Stomach (tissue), 9 donors: ENCODE results near the gene IQGAP2. TPM values are rescaled to one million over a fixed set of nuclear protein-coding genes. Genes with fewer than 3 reads are reported as not detected.

Experiments used
- DNase-seq, 2 donors: peaks; one replicate each; pipeline versions ENCODE4 v3.0.0 to v3.0.0-alpha.2; 2013 to 2019
- H3K27ac ChIP-seq, 5 donors: fragments of 200-600 bp in 4 of 5; sonication (generic) in 4 of 5; one replicate each; pipeline ENCODE4 v1.5.1; 2013 to 2019; ENCODE audit warnings: mild to moderate bottlenecking in 1 of 5, moderate library complexity in 1 of 5
- H3K27me3 ChIP-seq, 3 donors: fragments of 200-600 bp; sonication (generic); one replicate each; pipeline ENCODE4 v1.5.1; 2017 to 2019; ENCODE audit warnings: mixed run types in 1 of 3
- H3K36me3 ChIP-seq, 4 donors: fragments of 200-600 bp; sonication (generic); 1 replicate in 3 of 4; 2 replicates in 1 of 4; pipeline ENCODE4 v1.5.1; 2016 to 2019
- H3K4me1 ChIP-seq, 4 donors: fragments of 200-600 bp; sonication (generic); one replicate each; pipeline ENCODE4 v1.5.1; 2016 to 2019
- H3K4me3 ChIP-seq, 4 donors: fragments of 200-600 bp; sonication (generic) in 3 of 4; one replicate each; pipeline ENCODE4 v1.5.1; 2016 to 2019; ENCODE audit warnings: mild to moderate bottlenecking in 1 of 4
- H3K9me3 ChIP-seq, 4 donors: fragments of 200-600 bp; sonication (generic); one replicate each; pipeline ENCODE4 v1.5.1; 2016 to 2019
- EP300 ChIP-seq: sonication (generic); formaldehyde crosslinking; IDR thresholded peaks from one replicate; pipeline ENCODE4 v1.6.1; 2017; ENCODE audit warnings: antibody characterized with exemption
- POLR2A ChIP-seq, 4 donors: fragments of 450-650 bp; IDR thresholded peaks; one replicate each; pipeline ENCODE4 v1.6.1; 2016; ENCODE audit warnings: antibody characterized with exemption in 4 of 4, control low read depth in 2 of 4, mild to moderate bottlenecking in 1 of 4, moderate library complexity in 1 of 4
- POLR2AphosphoS5 ChIP-seq, 3 donors: sonication (generic); formaldehyde crosslinking; IDR thresholded peaks; one replicate each; pipeline ENCODE4 v1.6.1; 2016; ENCODE audit warnings: antibody characterized with exemption in 3 of 3
- WGBS, 5 donors: extraction: QIAGEN DNeasy Blood & Tissue Kit in 3 of 5; methylation state at CpG; one replicate each; pipeline versions ENCODE4 v1.1.5 to v1.1.7; 2013 to 2018; 5-methylcytosine and 5-hydroxymethylcytosine counted together
- intact Hi-C: fragments of 100-400 bp; cut with DNase I; formaldehyde crosslinking; loops from one replicate; pipeline ENCODE4 v1.15.1; 2023; ENCODE audit warnings: low total_unique reads
- polyA plus RNA-seq, 3 donors: library from polyadenylated mRNA; stranded (reverse); fragments of 200-250 nt; gene quantifications; one replicate each; pipeline ENCODE4 v1.2.3, GENCODE V29; 2013
- total RNA-seq, 5 donors: library from RNA; depleted of rRNA; stranded (reverse); fragments of >200 nt; gene quantifications; one replicate each; pipeline versions ENCODE4 v1.1.0 to v1.2.3, GENCODE V29; 2014 to 2016
- TF ChIP-seq, protein P1 (sequence below), 7 experiments: fragments of 450-650 bp in 4 of 7; fragments of 200-600 bp in 3 of 7; sonication (generic) in 3 of 7; IDR thresholded peaks; one replicate each; pipeline ENCODE4 v1.5.1; 2016 to 2019; ENCODE audit warnings: antibody characterized with exemption in 7 of 7, control low read depth in 2 of 7, mild to moderate bottlenecking in 1 of 7
- donor health status: healthy with polysubstance abuse.
- donor health status: Bipolar disorder and iron deficiency.
- donor health status: healthy.

IQGAP2 gene
- total and polyA plus RNA-seq, 8 donors: 11.5 to 122 (median 42.1) TPM

GRCh38 chr5:76693141-76693540 is 290.1 kb downstream of the IQGAP2 start:
- Histone ChIP-seq H3K9me3 (no peaks in the 10 kb centered on the region), H3K4me3 (no peak overlapping the region), H3K27me3 (no peaks in the 10 kb centered on the region), H3K36me3 (peaks cover 0 to 55% (median 32%) of the 10 kb centered on the region in 4 donors), H3K4me1 (peaks cover 5 to 17% (median 13%) of the 10 kb centered on the region in 4 donors), H3K27ac (no peak overlapping the region)
- DNase-seq: no peak
- 84 to 100% (median 97%) methylated on average over 3 of the region's 3 CpGs for WGBS, 5 donors
- no peak for TF ChIP-seq EP300
- no peak for TF ChIP-seq POLR2AphosphoS5 (IDR thresholded peaks at IDR 0.05)
- no peak for TF ChIP-seq POLR2A (IDR thresholded peaks at IDR 0.05)
- TF ChIP-seq, protein P1, sequence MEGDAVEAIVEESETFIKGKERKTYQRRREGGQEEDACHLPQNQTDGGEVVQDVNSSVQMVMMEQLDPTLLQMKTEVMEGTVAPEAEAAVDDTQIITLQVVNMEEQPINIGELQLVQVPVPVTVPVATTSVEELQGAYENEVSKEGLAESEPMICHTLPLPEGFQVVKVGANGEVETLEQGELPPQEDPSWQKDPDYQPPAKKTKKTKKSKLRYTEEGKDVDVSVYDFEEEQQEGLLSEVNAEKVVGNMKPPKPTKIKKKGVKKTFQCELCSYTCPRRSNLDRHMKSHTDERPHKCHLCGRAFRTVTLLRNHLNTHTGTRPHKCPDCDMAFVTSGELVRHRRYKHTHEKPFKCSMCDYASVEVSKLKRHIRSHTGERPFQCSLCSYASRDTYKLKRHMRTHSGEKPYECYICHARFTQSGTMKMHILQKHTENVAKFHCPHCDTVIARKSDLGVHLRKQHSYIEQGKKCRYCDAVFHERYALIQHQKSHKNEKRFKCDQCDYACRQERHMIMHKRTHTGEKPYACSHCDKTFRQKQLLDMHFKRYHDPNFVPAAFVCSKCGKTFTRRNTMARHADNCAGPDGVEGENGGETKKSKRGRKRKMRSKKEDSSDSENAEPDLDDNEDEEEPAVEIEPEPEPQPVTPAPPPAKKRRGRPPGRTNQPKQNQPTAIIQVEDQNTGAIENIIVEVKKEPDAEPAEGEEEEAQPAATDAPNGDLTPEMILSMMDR (IDR thresholded peaks at IDR 0.05): no peak
- intact Hi-C loops: no loop called here

DNA sequence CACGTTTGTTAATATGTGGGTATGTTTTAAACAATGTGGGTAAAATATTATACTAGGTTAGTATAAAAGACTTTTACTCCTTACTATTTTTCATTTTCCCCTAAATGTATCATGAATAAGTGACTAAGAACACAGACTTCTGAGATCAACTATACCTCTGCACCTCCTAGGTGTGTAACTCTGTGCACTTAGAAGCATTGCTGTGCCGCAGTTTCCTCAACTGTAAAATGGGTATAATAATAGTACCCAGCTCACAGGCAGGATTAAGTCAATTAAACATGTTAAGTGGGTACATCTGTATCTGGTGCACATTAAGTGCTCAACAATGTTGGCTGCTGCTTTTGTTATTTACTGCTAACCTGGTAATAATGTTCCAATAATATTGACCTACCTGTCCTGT is 291.2 kb downstream of the IQGAP2 start:
- no peak for TF ChIP-seq POLR2AphosphoS5 (IDR thresholded peaks at IDR 0.05)
- TF ChIP-seq POLR2A (IDR thresholded peaks at IDR 0.05): no peak
- TF ChIP-seq, protein P1 (IDR thresholded peaks at IDR 0.05): no peak
- TF ChIP-seq EP300: no peak
- no peak overlapping the region for H3K4me3 ChIP-seq
- no peak for DNase-seq
- no peaks in the 10 kb centered on the region for H3K9me3 ChIP-seq
- peaks cover 5 to 17% (median 13%) of the 10 kb centered on the region in 4 donors for H3K4me1 ChIP-seq
- no peaks in the 10 kb centered on the region for H3K27me3 ChIP-seq
- H3K36me3 ChIP-seq: peaks cover 0 to 55% (median 34%) of the 10 kb centered on the region in 4 donors
- no peak overlapping the region for H3K27ac ChIP-seq
- intact Hi-C loops: no loop called here
- 50 to 73% (median 51%) methylated on average over 2 of the region's 2 CpGs for WGBS, 5 donors

DNA sequence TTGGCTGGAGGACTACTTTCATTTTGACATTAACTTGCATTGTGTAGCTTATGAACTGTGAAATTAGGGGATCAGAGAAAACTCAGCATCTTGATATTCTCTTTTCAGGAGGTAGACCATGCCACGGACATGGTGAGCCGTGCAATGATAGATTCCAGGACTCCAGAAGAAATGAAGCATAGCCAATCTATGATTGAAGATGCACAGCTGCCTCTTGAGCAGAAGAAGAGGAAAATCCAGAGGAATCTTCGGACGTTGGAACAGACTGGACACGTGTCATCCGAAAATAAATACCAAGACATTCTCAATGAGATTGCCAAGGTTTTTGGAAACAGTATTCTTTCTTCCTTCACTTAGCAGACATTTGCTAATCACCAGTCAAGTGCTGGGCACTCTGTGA is 292.3 kb downstream of the IQGAP2 start:
- H3K27ac ChIP-seq: no peak overlapping the region
- DNase-seq: no peak
- no peaks in the 10 kb centered on the region for H3K27me3 ChIP-seq
- no peaks in the 10 kb centered on the region for H3K9me3 ChIP-seq
- 79 to 92% (median 83%) methylated on average over 6 of the region's 6 CpGs for WGBS, 5 donors
- peaks cover 0 to 60% (median 33%) of the 10 kb centered on the region in 4 donors for H3K36me3 ChIP-seq
- intact Hi-C loops: no loop called here
- peaks cover 5 to 17% (median 13%) of the 10 kb centered on the region in 4 donors for H3K4me1 ChIP-seq
- TF ChIP-seq POLR2A (IDR thresholded peaks at IDR 0.05) (no peak), POLR2AphosphoS5 (IDR thresholded peaks at IDR 0.05) (no peak), EP300 (no peak)
- TF ChIP-seq, protein P1 (IDR thresholded peaks at IDR 0.05): no peak
- no peak overlapping the region for H3K4me3 ChIP-seq

GRCh38 chr5:76696251-76696650 is 293.2 kb downstream of the IQGAP2 start:
- intact Hi-C loops: no loop called here
- 84 to 95% (median 89%) methylated on average over 1 of the region's 1 CpG for WGBS, 5 donors
- Histone ChIP-seq H3K36me3 (peaks cover 5 to 69% (median 40%) of the 10 kb centered on the region in 4 donors), H3K27me3 (no peaks in the 10 kb centered on the region), H3K27ac (peak overlapping the region in 1 of 5 donors; percentile 18), H3K4me3 (no peak overlapping the region), H3K9me3 (no peaks in the 10 kb centered on the region), H3K4me1 (peaks cover 4 to 8% (median 5%) of the 10 kb centered on the region in 4 donors)
- TF ChIP-seq, protein P1 (IDR thresholded peaks at IDR 0.05): no peak
- TF ChIP-seq EP300: no peak
- no peak for TF ChIP-seq POLR2A (IDR thresholded peaks at IDR 0.05)
- TF ChIP-seq POLR2AphosphoS5 (IDR thresholded peaks at IDR 0.05): no peak
- DNase-seq: no peak
